Measurements from ENCODE around the gene TIE1.
"Not testable (repeated sequence)": the region's sequence is repeated elsewhere in the genome, so short reads cannot be mapped to it uniquely, and the experiment has no call there.

The TIE1 gene

GRCh38 chr1:43366179-43366578 is 65.4 kb downstream of the TIE1 start:
- no peak for DNase-seq

GRCh38 chr1:43366601-43367025 is 65.8 kb downstream of the TIE1 start:
- no peak for DNase-seq

DNA sequence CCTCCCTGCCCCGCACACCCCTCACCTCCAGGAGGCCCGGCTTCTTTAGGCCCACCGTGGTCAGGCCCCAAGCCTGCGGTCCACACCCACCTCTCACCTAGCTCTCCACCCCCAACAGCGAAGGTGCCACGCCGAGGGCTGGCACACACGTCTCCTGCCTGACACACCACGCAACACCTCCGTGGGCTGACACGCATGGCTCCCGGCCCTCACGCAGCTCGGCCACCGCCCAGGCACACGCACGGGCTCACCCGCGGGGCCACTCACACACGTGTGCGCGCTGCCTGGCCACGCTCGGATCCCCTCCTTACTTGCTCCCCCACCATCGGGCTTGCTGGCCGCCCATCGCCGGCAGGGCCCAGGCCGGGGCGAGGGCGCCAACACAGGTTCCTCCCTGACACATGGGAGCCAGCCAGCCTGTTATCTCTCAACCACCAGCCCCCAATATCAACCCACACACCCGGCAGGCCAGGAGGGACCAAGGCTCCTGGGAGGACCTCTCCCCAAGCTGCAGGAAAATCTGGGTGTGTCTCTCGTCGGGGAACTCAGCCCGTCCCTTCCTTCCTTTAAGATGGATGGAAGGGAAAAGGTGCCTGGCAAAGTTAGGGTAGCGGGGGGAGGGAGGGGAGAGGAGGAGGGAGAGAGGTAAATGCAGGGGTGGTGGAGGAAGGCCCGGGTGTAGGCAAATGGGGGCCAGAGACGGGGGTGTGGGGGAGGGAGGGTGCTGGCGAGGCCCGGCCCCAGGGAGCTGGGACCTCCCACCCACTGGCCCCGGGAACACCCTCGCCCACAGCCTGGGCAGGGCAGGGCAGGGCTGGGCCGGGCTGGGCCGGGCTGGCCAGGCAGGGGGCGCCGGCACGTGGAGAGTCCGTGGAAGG is 66.5 kb downstream of the TIE1 start:
- no peak for DNase-seq

GRCh38 chr1:43367904-43368645 is 67.3 kb downstream of the TIE1 start, which contains the start of gene ELOVL1:
Gene ELOVL1 (minus strand): TSS chr1:43368011. CDS start chr1:43365609, 2,402 bp downstream.
- no peak for DNase-seq

DNA sequence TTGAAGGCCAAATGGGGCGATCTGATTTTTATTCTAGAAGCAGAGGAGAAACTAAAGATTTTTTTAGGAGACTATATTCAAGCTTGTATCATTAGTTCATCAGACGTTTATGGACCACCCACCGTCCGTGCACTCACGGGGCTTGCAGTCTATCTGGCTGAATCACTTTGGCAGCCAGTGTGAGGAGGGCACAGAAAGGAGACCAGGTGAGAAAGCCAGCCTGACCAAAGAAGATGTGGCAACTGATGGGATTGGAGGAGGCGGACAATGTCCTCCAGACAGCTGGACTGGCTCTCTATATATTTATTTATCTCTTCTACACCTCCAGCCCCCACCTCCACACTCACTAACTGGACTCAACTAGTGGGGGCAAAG is 67.9 kb downstream of the TIE1 start:
- DNase-seq: no peak

DNA sequence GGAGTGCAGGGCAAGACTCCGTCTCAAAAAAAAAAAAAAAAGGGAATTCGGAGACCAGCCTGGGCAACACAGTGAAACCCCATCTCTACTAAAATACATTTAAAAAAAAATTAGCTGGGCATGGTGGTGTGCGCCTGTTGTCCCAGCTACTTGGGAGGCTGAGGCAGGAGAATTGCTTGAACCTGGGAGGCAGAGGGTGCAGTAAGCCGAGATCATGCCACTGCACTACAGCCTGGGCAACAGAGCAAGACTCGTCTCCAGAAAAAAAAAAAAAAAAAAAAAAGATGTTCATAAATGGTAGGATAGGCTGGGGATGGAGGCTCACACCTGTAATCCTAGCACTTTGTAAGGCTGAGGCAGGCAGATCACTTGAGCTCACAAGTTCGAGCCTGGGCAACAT is 69.0 kb downstream of the TIE1 start:
- not testable (repeated sequence) for DNase-seq

- DNase-seq: no peak
Measured at GRCh38 chr1:43370564-43370963, 69.8 kb downstream of the TIE1 start.

DNA sequence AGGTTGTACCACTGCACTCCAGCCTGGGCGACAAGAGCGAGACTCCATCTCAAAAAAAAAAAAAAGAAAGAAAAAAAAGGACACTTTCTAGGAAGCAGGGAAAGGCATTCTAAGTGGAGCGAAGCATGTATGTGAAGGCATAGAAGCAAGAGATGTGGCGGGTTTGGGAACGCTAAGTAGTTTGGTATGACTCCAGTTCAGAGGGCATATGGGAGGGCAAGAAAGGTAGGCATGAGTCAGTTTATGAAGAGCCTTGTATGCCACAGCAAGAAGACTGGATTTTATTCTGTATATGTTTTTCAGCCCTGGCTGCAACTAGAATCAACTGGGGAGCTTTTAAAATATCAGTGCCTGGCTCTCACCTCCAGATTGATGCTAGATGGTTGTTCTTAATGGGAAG is 71.4 kb downstream of the TIE1 start:
- DNase-seq: no peak
